Peyer's patch (tissue), 4 donors: ENCODE results near the gene KCNQ1. TPM values are rescaled to one million over a fixed set of nuclear protein-coding genes. Genes with fewer than 3 reads are reported as not detected.

Experiments
- DNase-seq, 3 donors: peaks; one replicate each; pipeline ENCODE4 v3.0.0-alpha.2; 2017 to 2019
- H3K27ac ChIP-seq, 4 donors: fragments of 200-600 bp; sonication (generic); one replicate each; pipeline ENCODE4 v1.5.1; 2016 to 2019
- H3K27me3 ChIP-seq, 2 donors: fragments of 200-600 bp; sonication (generic); one replicate each; pipeline ENCODE4 v1.5.1; 2019
- H3K36me3 ChIP-seq, 3 donors: fragments of 200-600 bp; sonication (generic); one replicate each; pipeline ENCODE4 v1.5.1; 2016 to 2019
- H3K4me1 ChIP-seq, 4 donors: fragments of 200-600 bp; sonication (generic); one replicate each; pipeline ENCODE4 v1.5.1; 2016 to 2019
- H3K4me3 ChIP-seq, 4 donors: fragments of 200-600 bp; sonication (generic); 1 replicate in 3 of 4; 2 replicates in 1 of 4; pipeline ENCODE4 v1.5.1; 2016 to 2019; ENCODE audit warnings: mild to moderate bottlenecking in 1 of 4
- H3K9me3 ChIP-seq, 4 donors: fragments of 200-600 bp; sonication (generic); one replicate each; pipeline ENCODE4 v1.5.1; 2016 to 2019; ENCODE audit warnings: mild to moderate bottlenecking in 1 of 4
- CTCF ChIP-seq, 6 experiments: fragments of 450-650 bp in 4 of 6; fragments of 200-600 bp in 2 of 6; sonication (generic) in 1 of 6; IDR thresholded peaks; one replicate each; pipeline ENCODE4 v1.5.1; 2017 to 2019; ENCODE audit warnings: antibody characterized with exemption in 6 of 6, mild to moderate bottlenecking in 3 of 6, moderate library complexity in 1 of 6
- POLR2A ChIP-seq, 2 donors: fragments of 450-650 bp; IDR thresholded peaks; one replicate each; pipeline ENCODE4 v1.5.1; 2017; ENCODE audit warnings: antibody characterized with exemption in 2 of 2, mild to moderate bottlenecking in 2 of 2, moderate library complexity in 2 of 2
- total RNA-seq, 4 donors: library from RNA; depleted of rRNA; stranded (reverse); fragments of >200 nt; gene quantifications; one replicate each; pipeline ENCODE4 v1.1.0, GENCODE V29; 2016

Gene KCNQ1
- total RNA-seq, 4 donors from 2014 or later = 50.6 to 66.4 (median 54.2) TPM

- peaks cover 0 to 5% (median 0%) of the 10 kb centered on the region in 4 donors for H3K4me1 ChIP-seq
- no peaks in the 10 kb centered on the region for H3K9me3 ChIP-seq
- no peaks in the 10 kb centered on the region for H3K27me3 ChIP-seq
- no peak for TF ChIP-seq POLR2A (IDR thresholded peaks at IDR 0.05)
- no peak for TF ChIP-seq CTCF (IDR thresholded peaks at IDR 0.05)
- no peaks in the 10 kb centered on the region for H3K36me3 ChIP-seq
- peak in 2 of 3 donors; percentile 41 to 42 for DNase-seq
- peak overlapping the region; percentile 78 to 95 (median 90) for H3K27ac ChIP-seq
- peak overlapping the region; percentile 56 to 73 (median 65) for H3K4me3 ChIP-seq
These were observed 253.8 kb downstream of the KCNQ1 start for GRCh38 chr11:2698386-2699184.

GRCh38 chr11:2699185-2699530, 254.3 kb downstream of the KCNQ1 start:
- no peak for TF ChIP-seq CTCF (IDR thresholded peaks at IDR 0.05)
- peak; percentile 42 to 54 for TF ChIP-seq POLR2A (IDR thresholded peaks at IDR 0.05)
- peak overlapping the region; percentile 78 to 95 (median 90) for H3K27ac ChIP-seq
- DNase-seq = peak in 2 of 3 donors; percentile 58 to 71
- H3K4me1 ChIP-seq = peaks cover 0 to 5% (median 0%) of the 10 kb centered on the region in 4 donors
- peak overlapping the region; percentile 56 to 73 (median 65) for H3K4me3 ChIP-seq
- no peaks in the 10 kb centered on the region for H3K27me3 ChIP-seq
- H3K9me3 ChIP-seq = no peaks in the 10 kb centered on the region
- H3K36me3 ChIP-seq = no peaks in the 10 kb centered on the region

GRCh38 chr11:2699531-2700414, 255.0 kb downstream of the KCNQ1 start, which contains the start of gene KCNQ1OT1:
TSS of gene KCNQ1OT1 (minus strand) at chr11:2699994.
- Histone ChIP-seq H3K27me3 (no peaks in the 10 kb centered on the region), H3K4me1 (peaks cover 0 to 5% (median 0%) of the 10 kb centered on the region in 4 donors), H3K4me3 (peak within 1 kb of the TSS; percentile 56 to 73 (median 65)), H3K36me3 (no peaks in the 10 kb centered on the region), H3K27ac (peak within 1 kb of the TSS; percentile 86 to 96 (median 94)), H3K9me3 (no peaks in the 10 kb centered on the region)
- DNase-seq = peak; percentile 85 to 95 (median 93)
- TF ChIP-seq POLR2A (IDR thresholded peaks at IDR 0.05) (peak; percentile 95 to 96), CTCF (IDR thresholded peaks at IDR 0.05) (no peak)

GRCh38 chr11:2700415-2701211, 255.8 kb downstream of the KCNQ1 start:
- H3K9me3 ChIP-seq = no peaks in the 10 kb centered on the region
- H3K27ac ChIP-seq = peak overlapping the region; percentile 86 to 96 (median 94)
- TF ChIP-seq CTCF (IDR thresholded peaks at IDR 0.05) (no peak), POLR2A (IDR thresholded peaks at IDR 0.05) (peak in 1 of 2 donors; percentile 45)
- peak; percentile 62 to 83 (median 82) for DNase-seq
- H3K4me1 ChIP-seq = peaks cover 0 to 5% (median 0%) of the 10 kb centered on the region in 4 donors
- H3K4me3 ChIP-seq = peak overlapping the region; percentile 56 to 73 (median 65)
- H3K36me3 ChIP-seq = no peaks in the 10 kb centered on the region
- no peaks in the 10 kb centered on the region for H3K27me3 ChIP-seq

GRCh38 chr11:2701230-2701629, 256.4 kb downstream of the KCNQ1 start:
- DNase-seq = peak in 2 of 3 donors; percentile 59 to 65
- H3K27ac ChIP-seq = peak overlapping the region in 3 of 4 donors; percentile 93 to 96 (median 95)
- no peaks in the 10 kb centered on the region for H3K9me3 ChIP-seq
- H3K36me3 ChIP-seq = no peaks in the 10 kb centered on the region
- peaks cover 0 to 5% (median 0%) of the 10 kb centered on the region in 4 donors for H3K4me1 ChIP-seq
- H3K27me3 ChIP-seq = no peaks in the 10 kb centered on the region
- H3K4me3 ChIP-seq = no peak overlapping the region
- TF ChIP-seq CTCF (IDR thresholded peaks at IDR 0.05) (no peak), POLR2A (IDR thresholded peaks at IDR 0.05) (peak in 1 of 2 donors; percentile 15)
